Fibroblast of skin of left quadriceps (primary cell): ENCODE measurements around the gene FOXC1.

Experiments
- DNase-seq, 2 experiments: peaks; one replicate each; pipeline ENCODE4 v3.0.0-alpha.2; 2013; ENCODE audit warnings: low read depth in 2 of 2

FOXC1 gene

GRCh38 chr6:1623769-1624057 lies 14.0 kb downstream of the FOXC1 start:
- no peak for DNase-seq

DNA sequence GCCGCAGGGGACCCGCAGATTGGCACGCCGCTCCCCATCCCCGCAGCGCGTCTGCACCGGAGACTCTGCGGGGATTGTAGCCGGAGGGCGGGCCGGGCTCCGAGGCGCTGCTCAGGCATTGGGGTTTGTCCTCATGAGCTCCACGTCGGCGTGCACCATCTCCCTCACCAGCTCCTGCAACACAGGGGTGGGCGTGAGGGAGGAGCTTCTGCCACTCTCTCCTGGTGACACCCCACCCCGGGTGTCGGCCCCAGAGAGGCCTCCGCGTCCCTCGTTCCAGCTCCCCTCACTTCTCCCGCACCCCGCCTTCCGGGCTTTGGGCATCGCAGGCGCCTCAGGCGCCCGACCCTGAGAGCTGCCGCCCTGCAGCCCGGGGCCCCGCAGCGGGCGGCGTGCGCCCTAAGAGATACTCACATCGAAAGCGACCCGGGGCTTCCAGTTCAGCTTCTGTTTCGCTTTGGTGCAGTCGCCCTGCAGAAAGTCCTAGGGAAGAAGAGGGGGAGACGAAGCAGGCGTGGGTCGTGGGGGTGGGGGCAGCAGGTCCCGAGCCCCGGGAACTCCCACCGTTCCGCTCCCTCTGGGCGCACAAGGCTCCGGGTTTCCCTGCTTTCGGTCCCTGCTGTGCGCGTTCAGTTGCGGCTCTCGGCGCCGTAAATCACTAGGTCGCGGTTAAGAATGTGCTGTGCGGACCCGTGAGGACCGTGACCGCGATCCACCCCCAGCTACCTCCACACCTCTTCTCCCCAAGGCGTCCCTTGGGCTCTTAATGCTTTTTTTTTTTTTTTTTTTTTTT lies 14.5 kb downstream of the FOXC1 start:
- no peak for DNase-seq

- no peak for DNase-seq
These were observed 15.4 kb downstream of the FOXC1 start for GRCh38 chr6:1624851-1625781.

DNA sequence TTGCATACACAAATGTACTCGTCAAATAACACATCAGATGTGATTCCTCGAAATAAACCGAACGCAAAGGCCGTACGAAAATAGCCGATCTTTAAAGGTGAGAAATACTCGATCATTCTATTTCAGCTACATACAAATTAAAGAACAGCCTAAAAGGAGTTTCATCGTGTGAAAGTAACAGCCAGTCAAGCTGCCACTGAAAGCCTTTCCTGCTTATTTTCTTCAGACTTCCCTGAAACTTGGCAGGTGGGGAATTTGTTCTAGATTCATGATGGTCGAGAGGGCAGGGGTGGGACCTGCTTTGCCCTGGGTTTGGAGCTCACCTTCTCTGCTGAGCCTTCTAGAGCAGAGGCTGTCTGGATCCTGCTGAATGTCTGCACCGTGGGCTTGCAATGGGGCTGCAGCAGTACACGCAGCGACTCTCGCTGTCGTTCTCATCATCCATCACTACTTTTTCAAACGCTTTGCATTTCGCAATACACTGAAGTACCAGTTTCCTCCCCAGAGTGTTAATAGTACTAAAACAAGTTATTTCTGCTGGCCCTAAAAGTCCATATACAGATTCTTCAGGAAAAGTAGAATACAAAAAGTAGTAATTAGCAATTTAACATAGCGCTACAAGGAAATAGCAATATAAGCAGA lies 16.2 kb downstream of the FOXC1 start:
- no peak for DNase-seq

DNA sequence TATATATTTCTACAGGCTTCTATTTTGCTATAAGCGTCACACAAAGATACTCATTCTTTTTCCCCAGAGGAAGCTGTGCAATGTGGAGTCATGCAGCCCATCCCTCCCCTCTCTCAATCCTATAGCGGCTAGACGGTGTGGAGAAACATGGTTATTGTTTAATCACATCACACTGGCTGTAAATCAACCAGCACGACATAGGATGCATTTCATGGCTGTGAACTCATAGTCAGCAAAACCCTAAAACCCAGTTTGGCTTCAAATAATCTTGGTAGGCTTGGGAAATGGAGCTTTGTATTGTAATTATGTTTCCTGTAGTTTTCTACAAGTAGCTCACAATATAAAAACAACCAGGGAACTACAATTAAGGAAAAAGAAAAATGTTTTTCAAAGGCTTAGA lies 16.8 kb downstream of the FOXC1 start:
- no peak for DNase-seq

DNA sequence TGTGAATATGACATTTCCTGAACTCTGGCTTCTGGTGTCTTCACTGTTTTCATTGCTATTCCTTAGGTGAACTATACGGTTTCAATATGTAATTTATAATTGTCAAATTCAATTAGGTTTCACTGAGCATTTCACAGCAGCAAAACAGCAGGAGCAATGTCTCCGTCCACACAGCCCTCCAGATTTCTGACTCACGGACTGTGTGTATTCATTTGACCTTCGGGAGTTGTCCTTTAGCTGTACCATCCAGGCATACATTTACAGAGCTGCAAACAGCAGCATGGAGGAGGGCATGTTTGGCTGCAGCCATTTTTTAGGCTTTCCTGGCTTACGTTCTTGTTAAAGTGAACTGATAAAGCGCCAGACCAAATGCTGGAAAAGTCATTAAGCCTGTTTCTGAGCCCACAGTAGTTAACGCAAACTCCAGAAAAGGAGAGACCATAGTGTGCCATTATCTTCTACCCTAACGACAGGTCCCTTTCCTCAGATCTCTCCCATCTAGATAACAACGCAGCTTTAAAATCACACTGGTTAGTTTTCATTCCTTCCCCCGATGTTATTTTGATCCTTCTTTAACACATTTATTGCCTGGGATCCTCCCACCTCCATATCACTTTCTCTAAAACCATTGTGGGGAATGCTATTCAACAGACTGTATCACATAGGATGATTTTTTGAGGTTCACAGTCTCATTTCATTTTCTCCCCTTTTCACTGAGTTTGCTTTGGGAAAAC lies 18.3 kb downstream of the FOXC1 start:
- DNase-seq, result no peak

- no peak for DNase-seq
These were observed 19.6 kb downstream of the FOXC1 start for GRCh38 chr6:1629316-1629715.

DNA sequence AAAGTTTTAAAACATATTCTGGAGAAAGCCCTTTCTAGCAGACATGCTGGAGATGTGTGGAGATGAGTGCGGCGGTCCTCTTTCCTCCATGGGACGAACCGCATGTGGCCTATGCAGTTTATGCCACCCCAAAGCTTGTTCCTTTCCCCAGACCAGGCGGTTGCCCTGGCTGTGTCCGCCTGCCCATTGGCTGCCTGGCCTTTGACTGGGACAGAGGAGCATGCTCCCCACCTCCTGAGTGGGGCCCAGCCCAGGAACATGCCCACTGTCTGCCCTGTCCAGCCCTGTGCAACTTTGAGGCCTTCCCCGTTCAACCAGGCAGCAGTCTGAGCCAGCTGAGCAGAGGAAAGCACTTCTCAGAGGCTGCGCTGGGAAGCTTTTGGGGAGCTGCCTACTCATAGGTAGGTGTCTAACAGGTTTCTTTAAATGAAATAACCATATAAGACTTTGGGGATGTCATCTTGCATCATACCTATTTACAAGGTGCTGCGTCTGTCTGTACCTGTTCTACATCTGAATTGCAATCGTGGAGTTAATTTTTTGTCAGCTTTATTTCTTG lies 20.6 kb downstream of the FOXC1 start:
- no peak for DNase-seq

GRCh38 chr6:1630771-1631217 lies 21.1 kb downstream of the FOXC1 start:
- DNase-seq, result no peak

- DNase-seq, result no peak
These were observed 21.5 kb downstream of the FOXC1 start for GRCh38 chr6:1631251-1631650.

DNA sequence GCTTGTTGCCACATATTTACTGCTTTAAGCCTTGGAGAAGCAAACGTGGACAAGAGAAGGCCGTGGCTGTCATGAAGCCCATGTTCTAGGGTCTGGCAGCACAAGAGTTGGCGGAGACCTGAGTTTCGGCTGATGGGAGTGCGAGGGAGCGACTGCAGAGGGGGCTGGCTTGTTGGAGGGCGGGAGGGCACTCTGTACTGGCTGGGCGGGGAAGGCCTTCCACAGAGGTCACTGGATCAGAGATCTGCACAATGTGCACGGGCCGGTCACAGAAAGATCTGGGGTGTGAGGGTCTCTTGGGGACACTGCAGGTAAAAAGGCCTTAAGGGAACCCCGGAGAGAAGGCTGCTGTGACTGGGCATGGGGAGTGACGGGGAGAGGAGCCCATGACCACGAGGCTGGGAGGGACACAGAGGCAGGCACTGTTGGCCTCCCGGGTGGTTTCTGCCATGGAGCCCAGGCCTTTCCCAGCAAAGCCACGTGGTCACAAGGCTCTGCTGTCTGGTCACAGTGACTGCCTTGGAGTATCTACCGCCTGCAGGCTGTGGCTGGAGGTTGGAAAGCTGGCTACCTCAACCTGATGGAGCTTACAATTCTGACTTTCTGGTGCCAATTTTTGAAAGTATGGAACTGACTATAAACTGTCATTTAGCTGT lies 23.8 kb downstream of the FOXC1 start:
- no peak for DNase-seq

GRCh38 chr6:1634081-1634480 lies 24.4 kb downstream of the FOXC1 start:
- no peak for DNase-seq

- no peak for DNase-seq
These were observed 25.7 kb downstream of the FOXC1 start for GRCh38 chr6:1635305-1636010.

- DNase-seq, result no peak
These were observed 26.6 kb downstream of the FOXC1 start for GRCh38 chr6:1636272-1636825.

DNA sequence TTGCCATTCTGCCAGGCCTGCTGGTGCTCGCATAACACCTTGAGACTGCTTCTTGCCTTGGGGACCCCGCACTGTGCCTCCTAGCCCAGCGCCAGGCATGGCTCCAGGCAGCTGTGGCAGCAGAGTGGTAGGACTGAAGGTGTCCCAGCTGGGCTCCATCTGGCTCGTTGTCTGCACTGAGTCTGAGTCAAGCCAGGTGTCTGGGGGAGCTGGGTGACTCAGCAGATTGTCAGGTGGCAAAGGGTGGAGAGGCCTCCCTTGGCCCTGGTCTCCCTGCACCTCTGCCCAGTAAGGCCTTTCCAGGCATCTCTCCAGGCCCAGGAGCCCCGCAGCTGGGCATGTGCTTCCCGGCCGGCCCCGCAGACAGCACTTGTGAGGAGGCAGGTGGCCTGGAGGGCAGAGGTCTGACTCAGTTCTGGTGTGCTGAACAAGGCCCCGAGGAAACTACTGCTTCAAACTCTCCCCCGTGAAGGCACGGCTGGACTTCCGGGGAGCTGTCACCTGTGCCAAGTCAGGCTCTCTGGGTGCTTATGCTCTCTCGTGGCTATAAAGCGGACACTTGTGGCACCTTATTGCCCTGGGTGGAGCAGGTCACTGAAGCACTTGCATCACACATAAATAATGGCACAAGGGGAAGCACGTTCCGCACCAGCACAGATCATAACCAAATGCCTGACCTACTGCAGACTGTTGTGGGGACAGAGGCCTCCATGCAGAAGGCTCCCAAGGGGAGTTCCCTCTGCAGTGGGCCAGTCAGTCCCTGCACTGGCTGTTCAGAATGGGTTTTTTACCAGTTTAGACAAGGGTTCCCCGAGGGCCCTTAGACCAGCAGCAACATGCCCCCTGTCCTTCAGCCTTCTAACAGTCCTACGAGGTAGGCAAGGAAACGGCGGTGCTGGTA lies 27.5 kb downstream of the FOXC1 start:
- no peak for DNase-seq

- no peak for DNase-seq
These were observed 29.7 kb downstream of the FOXC1 start for GRCh38 chr6:1639430-1639829.

DNA sequence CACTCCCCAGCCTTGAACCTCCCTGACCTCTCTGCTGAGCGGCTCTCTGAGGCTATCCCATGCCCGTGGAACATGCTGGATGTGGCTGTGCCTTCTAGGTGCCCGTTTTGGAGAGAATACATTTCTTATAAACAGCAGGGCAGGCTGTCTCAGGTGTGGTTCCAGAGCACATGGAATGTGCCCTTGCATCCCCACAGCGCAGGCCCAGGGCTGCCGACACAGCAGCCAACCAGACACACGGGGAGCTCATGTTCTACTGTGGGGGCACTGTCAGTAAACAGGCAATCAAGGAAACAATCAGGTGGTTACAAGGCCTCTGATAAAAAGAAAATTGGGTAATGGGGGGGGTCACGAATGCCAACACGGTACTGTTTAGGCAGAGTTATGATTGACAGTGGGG lies 30.8 kb downstream of the FOXC1 start:
- DNase-seq, result no peak

- DNase-seq, result no peak
These were observed 31.7 kb downstream of the FOXC1 start for GRCh38 chr6:1641343-1641885.

- no peak for DNase-seq
These were observed 33.4 kb downstream of the FOXC1 start for GRCh38 chr6:1643111-1643510.
